ENCODE measurements around the gene PIK3AP1. TPM values are rescaled to one million over a fixed set of nuclear protein-coding genes. Genes with fewer than 3 reads are reported as not detected.
"Not testable (repeated sequence)": the region's sequence is repeated elsewhere in the genome, so short reads cannot be mapped to it uniquely, and the experiment has no call there.

Gene PIK3AP1
- total and polyA plus RNA-seq, 10 donors, result 59.8 to 256 (median 183) TPM

DNA sequence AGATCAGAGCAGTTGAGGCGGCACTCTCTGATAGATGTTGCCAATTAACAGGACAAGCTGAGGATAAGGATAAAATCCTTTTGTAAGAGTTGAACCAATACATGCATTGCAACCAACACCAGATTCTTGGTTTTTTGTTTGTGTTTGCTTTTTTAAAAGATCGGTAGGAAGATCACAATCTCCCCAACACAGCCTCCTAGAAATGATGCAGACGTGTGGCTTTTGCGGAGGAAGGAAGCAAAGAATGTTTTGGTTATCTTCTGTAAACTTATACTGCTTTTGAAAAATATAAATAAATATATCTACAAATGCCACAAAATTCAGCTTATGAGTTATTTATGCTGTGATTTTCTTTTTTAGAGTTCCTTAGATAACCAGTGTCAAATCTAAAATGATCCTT lies 35.5 kb downstream of the PIK3AP1 start:
- TF ChIP-seq POLR2AphosphoS5 (IDR thresholded peaks at IDR 0.05) (no peak), POLR2A (IDR thresholded peaks at IDR 0.05) (no peak)
- TF ChIP-seq, protein P1, sequence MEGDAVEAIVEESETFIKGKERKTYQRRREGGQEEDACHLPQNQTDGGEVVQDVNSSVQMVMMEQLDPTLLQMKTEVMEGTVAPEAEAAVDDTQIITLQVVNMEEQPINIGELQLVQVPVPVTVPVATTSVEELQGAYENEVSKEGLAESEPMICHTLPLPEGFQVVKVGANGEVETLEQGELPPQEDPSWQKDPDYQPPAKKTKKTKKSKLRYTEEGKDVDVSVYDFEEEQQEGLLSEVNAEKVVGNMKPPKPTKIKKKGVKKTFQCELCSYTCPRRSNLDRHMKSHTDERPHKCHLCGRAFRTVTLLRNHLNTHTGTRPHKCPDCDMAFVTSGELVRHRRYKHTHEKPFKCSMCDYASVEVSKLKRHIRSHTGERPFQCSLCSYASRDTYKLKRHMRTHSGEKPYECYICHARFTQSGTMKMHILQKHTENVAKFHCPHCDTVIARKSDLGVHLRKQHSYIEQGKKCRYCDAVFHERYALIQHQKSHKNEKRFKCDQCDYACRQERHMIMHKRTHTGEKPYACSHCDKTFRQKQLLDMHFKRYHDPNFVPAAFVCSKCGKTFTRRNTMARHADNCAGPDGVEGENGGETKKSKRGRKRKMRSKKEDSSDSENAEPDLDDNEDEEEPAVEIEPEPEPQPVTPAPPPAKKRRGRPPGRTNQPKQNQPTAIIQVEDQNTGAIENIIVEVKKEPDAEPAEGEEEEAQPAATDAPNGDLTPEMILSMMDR (IDR thresholded peaks at IDR 0.05 in 8 of 11, conservative IDR thresholded peaks at IDR 0.05 in 3 of 11), result no peak
- Histone ChIP-seq H3K27me3 (replicated peaks in 1 of 7) (no peaks in the 10 kb centered on the region), H3K27ac (peak overlapping the region in 4 of 8 donors; percentile 66 to 84 (median 72)), H3K36me3 (peaks cover 0 to 41% (median 0%) of the 10 kb centered on the region in 6 donors), H3K4me1 (peaks cover 47 to 100% (median 81%) of the 10 kb centered on the region in 6 donors), H3K4me3 (peak overlapping the region in 1 of 8 donors; percentile 7), H3K9me3 (peaks cover 0 to 5% (median 0%) of the 10 kb centered on the region in 8 donors)
- no peak for DNase-seq
- intact Hi-C loops (cut with DNase I; ENCODE audit: low total_unique reads), result no loop called here
- WGBS, 5 donors, result 50 to 69% (median 53%) methylated on average over 4 of the region's 4 CpGs

DNA sequence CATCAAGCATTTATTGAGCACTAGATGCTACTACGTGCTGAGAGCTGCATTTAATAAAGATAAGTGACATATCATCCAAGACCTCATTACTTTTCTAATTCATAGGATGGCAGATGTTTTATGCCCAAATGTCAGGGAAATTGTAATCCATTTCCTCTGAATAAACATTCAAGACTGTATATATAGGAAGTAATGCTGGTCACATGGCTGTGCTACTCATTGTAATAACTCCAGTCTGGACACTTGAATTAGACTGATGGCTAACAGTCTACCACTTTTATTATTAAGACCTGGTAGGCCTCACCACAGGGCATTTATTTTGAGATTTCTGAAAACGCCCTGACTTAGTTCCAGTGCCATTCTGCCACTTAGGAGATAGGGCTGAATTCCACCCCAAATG lies 36.6 kb downstream of the PIK3AP1 start:
- Histone ChIP-seq H3K4me3 (no peak overlapping the region), H3K27ac (peak overlapping the region in 3 of 8 donors; percentile 66 to 84 (median 69)), H3K36me3 (peaks cover 0 to 38% (median 0%) of the 10 kb centered on the region in 6 donors), H3K9me3 (peaks cover 0 to 5% (median 0%) of the 10 kb centered on the region in 8 donors), H3K27me3 (replicated peaks in 1 of 7) (no peaks in the 10 kb centered on the region), H3K4me1 (peaks cover 47 to 100% (median 83%) of the 10 kb centered on the region in 6 donors)
- no peak for TF ChIP-seq POLR2AphosphoS5 (IDR thresholded peaks at IDR 0.05)
- TF ChIP-seq, protein P1 (IDR thresholded peaks at IDR 0.05 in 8 of 11, conservative IDR thresholded peaks at IDR 0.05 in 3 of 11), result no peak
- no peak for TF ChIP-seq POLR2A (IDR thresholded peaks at IDR 0.05)
- intact Hi-C loops (cut with DNase I; ENCODE audit: low total_unique reads), result no loop called here
- WGBS, 5 donors, result 62 to 93% (median 84%) methylated on average over 2 of the region's 2 CpGs
- DNase-seq, result no peak

DNA sequence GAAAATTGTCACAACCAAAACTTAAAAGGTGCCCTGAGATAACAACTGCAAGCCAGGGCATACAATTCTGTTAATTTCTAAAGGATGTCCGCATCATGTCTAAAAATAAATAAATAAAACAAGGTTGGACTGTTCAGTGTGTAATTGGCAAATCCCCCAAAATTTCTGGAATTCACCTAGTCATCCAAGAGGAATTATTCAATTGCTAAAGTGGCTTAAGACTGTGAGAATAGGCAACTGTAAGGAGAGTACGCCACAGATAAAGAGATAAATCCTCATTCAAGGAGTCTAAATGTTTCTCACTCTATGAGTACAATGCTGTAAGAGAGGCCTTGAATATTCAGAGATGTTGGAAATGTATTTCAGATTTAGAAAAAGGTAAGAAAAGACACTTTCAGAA lies 37.2 kb downstream of the PIK3AP1 start:
- TF ChIP-seq POLR2A (IDR thresholded peaks at IDR 0.05) (no peak), POLR2AphosphoS5 (IDR thresholded peaks at IDR 0.05) (no peak)
- TF ChIP-seq, protein P1 (IDR thresholded peaks at IDR 0.05 in 8 of 11, conservative IDR thresholded peaks at IDR 0.05 in 3 of 11), result no peak
- intact Hi-C loops (cut with DNase I; ENCODE audit: low total_unique reads), result no loop called here
- peaks cover 44 to 100% (median 83%) of the 10 kb centered on the region in 6 donors for H3K4me1 ChIP-seq
- peak overlapping the region in 2 of 8 donors; percentile 12 to 69 for H3K27ac ChIP-seq
- no peak for DNase-seq
- H3K36me3 ChIP-seq, result peaks cover 0 to 37% (median 0%) of the 10 kb centered on the region in 6 donors
- H3K9me3 ChIP-seq, result peaks cover 0 to 5% (median 0%) of the 10 kb centered on the region in 8 donors
- 87 to 96% (median 92%) methylated on average over 2 of the region's 2 CpGs for WGBS, 5 donors
- no peak overlapping the region for H3K4me3 ChIP-seq
- H3K27me3 ChIP-seq (replicated peaks in 1 of 7), result no peaks in the 10 kb centered on the region

DNA sequence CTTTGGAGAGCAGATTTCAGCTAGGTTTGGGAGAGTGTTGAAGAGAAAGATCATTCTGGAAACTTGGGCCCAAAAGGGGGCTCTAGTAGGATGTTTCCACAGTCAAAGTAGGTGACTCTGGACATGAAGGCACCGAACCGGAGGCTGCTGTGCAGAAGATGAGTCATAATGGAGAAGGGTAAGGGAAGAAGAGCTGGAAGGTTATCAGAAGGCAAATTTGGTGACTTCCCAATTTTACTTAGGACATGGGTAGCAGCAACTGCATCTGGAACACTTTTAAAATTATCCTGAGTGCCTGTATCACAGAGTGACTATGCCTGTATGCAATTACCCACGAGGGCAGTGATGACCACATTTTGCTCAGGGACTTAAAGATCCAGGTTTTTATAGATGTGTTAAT lies 38.8 kb downstream of the PIK3AP1 start:
- DNase-seq, result no peak
- Histone ChIP-seq H3K4me3 (no peak overlapping the region), H3K4me1 (peaks cover 35 to 100% (median 81%) of the 10 kb centered on the region in 6 donors), H3K9me3 (peaks cover 0 to 5% (median 0%) of the 10 kb centered on the region in 8 donors), H3K27ac (peak overlapping the region in 3 of 8 donors; percentile 8 to 97 (median 42)), H3K27me3 (replicated peaks in 1 of 7) (no peaks in the 10 kb centered on the region), H3K36me3 (peaks cover 0 to 37% (median 0%) of the 10 kb centered on the region in 6 donors)
- intact Hi-C loops (cut with DNase I; ENCODE audit: low total_unique reads), result no loop called here
- 62 to 77% (median 72%) methylated on average over 3 of the region's 3 CpGs for WGBS, 5 donors
- no peak for TF ChIP-seq POLR2AphosphoS5 (IDR thresholded peaks at IDR 0.05)
- TF ChIP-seq, protein P1 (IDR thresholded peaks at IDR 0.05 in 8 of 11, conservative IDR thresholded peaks at IDR 0.05 in 3 of 11), result no peak
- no peak for TF ChIP-seq POLR2A (IDR thresholded peaks at IDR 0.05)

DNA sequence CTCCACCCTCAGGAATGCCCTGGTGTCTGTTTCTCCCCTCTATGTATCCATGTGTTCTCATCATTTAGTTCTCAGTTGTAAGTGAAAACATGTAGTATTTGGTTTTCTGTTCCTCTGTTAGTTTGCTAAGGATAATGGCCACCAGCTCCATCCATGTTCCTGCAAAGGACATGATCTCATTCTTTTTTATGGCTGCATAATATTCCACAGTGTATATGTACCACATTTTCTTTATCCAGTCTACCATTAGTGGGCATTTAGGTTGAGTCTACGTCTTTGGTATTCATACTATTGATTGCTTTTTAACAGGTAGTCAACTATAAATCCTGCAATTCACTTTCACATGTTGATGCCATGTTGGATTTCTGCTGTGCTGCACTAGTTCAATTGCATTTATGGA lies 39.9 kb downstream of the PIK3AP1 start:
- WGBS, 5 donors, result 91 to 95% (median 95%) methylated on average over 1 of the region's 1 CpG
- not testable (repeated sequence) for H3K9me3 ChIP-seq, DNase-seq

More for the DNA sequence above, 39.9 kb downstream of the PIK3AP1 start:
- Histone ChIP-seq H3K27ac (peak overlapping the region in 3 of 8 donors; percentile 42 to 97 (median 90)), H3K36me3 (peaks cover 0 to 36% (median 0%) of the 10 kb centered on the region in 6 donors), H3K4me1 (peaks cover 26 to 100% (median 81%) of the 10 kb centered on the region in 6 donors)
- intact Hi-C loops (cut with DNase I; ENCODE audit: low total_unique reads); H3K4me3 ChIP-seq; H3K27me3 ChIP-seq (replicated peaks in 1 of 7): not testable (repeated sequence)
